GM10266 (cell line): ENCODE results near the gene CMC2.

Experiments
- DNase-seq: peaks from one replicate; pipeline ENCODE4 v3.0.0; 2012; ENCODE audit errors: extremely low spot score
- TF ChIP-seq, protein P1 (sequence below): IDR thresholded peaks from 2 replicates; pipeline ENCODE4 v1.5.1; 2012; ENCODE audit warnings: mild to moderate bottlenecking, low read depth; ENCODE audit not compliant: control insufficient read depth, insufficient read depth; ENCODE audit errors: missing control alignments

The CMC2 gene

DNA sequence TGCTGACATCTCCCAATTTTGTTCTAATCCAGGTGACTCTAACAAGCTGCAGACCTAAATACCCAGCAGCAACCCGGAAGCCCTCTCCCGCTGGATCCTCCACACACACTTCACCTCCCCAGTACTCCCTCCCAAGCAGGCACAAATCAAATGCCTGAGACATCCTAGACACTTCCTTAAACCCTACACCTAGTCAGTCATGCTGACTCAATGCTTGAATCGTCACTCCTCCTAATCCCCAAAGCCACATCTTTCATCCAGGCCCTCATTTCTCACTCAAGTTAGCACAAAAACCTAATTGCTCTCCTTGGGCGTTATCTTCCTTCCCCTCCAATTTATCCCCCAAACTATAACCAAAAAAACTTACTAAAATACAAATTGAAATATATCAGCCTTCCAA, 32.7 kb downstream of the CMC2 start:
- no peak for DNase-seq
- TF ChIP-seq, protein P1, sequence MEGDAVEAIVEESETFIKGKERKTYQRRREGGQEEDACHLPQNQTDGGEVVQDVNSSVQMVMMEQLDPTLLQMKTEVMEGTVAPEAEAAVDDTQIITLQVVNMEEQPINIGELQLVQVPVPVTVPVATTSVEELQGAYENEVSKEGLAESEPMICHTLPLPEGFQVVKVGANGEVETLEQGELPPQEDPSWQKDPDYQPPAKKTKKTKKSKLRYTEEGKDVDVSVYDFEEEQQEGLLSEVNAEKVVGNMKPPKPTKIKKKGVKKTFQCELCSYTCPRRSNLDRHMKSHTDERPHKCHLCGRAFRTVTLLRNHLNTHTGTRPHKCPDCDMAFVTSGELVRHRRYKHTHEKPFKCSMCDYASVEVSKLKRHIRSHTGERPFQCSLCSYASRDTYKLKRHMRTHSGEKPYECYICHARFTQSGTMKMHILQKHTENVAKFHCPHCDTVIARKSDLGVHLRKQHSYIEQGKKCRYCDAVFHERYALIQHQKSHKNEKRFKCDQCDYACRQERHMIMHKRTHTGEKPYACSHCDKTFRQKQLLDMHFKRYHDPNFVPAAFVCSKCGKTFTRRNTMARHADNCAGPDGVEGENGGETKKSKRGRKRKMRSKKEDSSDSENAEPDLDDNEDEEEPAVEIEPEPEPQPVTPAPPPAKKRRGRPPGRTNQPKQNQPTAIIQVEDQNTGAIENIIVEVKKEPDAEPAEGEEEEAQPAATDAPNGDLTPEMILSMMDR = no peak

DNA sequence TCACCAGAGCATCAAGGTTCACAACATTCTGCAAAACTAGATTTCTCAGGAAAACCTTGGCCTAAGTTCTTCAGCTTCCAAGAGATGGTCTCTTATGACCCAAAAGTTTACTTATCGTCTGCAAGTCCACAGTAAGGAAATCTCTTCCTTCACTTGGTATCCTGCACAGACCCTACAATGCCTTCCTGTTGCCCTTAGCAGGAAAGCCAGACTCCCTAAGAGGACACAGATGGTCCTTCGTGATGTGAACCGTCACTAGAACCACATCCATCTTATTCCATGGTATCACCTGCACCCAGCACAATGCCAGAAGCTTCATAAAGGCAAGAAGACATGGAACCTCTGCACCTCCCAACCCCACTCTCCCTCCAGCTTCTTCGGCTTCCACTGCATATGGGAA, 34.1 kb downstream of the CMC2 start:
- TF ChIP-seq, protein P1 = no peak
- DNase-seq = no peak

DNA sequence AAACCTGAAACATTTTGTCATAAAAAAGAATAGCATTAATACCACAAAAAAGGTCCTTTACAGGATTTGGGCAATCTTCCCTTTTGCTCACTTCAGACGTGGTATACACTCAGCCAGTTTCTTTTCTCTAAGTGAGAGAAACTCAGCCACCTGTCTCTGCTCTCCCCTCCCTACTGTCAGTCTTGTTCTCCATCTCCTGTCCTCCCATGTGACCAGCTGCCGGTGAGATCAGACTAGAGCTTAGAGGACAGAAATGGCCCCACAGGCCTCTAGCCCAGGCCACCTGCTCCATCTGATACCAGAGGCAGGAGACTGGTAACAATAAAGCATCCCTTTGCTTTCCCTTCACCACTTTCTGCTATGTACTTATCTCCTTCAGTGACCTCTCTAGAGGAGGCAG, 34.9 kb downstream of the CMC2 start:
- TF ChIP-seq, protein P1 = no peak
- peak; percentile 36 for DNase-seq

DNA sequence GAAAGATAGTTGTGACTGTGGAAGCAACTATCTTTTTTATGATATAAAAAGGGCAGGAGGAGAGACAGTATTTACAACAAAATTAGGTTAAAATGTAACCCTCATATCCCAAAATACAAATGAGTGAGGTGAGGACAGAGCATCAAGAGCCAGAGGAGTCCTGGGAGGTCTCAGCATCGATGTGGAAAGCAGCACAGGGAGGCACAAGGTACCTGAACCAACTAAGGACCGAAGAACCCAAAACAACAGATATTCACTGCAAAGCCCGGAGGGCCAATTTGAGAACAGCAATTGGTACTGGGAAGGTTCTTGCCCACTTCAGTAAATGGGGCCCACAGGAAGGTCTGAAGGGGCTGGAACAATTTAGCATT, 37.6 kb downstream of the CMC2 start:
- DNase-seq = no peak

DNA sequence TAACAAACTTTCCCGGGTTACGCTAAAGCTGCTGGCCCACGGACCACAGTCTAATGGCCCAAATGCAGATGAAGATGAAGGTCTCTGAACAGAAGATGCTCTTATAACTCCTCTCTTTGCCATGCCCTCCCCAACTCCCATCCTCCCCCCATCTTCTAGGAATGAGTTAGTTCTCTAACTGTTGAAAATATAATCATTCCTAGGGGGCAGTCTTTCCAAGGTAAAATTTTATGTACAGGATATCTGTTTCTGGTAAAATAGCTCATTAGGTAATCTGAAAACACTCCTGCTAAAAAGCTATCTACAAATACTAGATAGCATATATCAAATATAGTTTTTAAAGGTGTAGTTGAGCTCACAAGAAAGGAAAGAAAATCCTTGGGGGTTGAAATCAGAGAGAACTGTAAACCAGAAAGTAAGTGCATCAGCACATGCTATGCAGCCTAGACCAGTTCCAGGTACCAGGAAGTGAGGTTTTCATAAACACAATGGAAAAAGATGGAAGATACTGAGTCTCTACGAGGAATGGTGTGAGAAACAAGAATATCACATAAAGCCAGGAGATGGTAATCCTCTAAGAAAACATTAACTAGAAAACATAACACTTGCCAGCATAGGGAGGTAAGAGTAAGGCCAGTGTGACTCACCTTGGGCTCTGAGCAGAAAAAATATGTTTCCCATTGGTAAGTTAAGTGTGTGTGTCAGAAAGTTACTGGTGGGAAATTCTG, 38.1 kb downstream of the CMC2 start:
- TF ChIP-seq, protein P1 = no peak
- no peak for DNase-seq

More for the DNA sequence above, 37.6 kb downstream of the CMC2 start:
- TF ChIP-seq, protein P1 = no peak

DNA sequence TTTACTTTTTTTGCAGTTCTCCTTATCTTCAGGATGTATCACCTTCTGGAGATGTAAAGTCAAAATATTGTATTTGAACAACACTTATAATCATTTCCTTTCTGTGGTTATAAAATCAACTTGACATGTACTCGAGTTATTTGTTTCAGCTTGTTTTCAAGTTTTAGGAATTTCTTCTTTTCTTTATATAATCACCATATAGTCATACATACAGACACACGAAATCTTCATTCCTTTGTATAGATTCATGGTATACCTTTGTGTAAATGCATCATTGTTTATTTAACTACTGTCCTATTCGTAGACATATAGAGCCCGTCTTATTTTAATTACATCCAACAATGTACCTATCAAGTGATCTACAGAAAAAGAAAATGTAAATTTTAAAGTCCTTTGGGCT, 40.1 kb downstream of the CMC2 start:
- TF ChIP-seq, protein P1 = no peak
- no peak for DNase-seq

DNA sequence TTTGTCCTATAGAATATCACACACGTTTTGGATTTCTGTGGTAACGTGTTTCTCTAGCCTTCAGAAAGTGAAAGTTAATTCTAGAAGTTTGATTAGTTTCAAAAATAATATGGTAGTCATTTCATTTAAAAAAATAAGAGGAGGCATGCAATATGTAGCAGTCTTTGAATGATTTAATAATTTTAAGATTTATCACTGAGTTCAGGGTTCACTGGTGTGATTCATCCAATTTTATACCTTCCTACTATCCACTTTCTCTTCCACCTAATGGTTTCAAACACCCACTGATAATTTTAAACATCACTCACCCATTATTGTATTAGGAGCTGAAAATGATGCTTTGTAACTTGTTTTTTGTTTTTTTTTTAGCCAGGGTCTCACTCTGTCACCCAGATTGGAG, 42.3 kb downstream of the CMC2 start:
- DNase-seq = no peak
- TF ChIP-seq, protein P1 = no peak
